Activated effector memory CD4-positive, alpha-beta T cell treated with Interleukin-2 at 50 U/mL for 16 hours (primary cell): ENCODE data around the gene PKP4.
"Not testable (repeated sequence)": the region's sequence is repeated elsewhere in the genome, so short reads cannot be mapped to it uniquely, and the experiment has no call there.

Source experiments
- DNase-seq: peaks from one replicate; pipeline ENCODE4 v3.0.0-alpha.2; 2020

Gene PKP4

DNA sequence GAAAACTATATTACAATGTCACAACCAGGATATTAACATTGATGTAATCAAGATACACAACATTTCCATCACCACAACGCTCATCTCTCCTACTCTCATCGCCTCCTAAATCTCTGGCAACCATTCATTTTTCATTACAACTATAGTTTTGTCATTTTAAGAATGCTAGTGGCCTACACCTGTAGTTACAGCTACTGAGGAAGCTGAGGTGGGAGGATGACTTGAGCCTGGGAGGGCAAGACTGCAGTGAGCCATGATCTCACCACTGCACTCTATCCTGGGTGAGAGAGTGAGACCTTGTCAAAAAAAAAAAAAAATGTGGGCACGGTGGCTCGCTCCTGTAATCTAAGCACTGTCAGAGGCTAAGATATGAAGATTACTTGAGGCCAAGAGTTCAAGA is 10.5 kb downstream of the PKP4 start:
- no peak for DNase-seq

DNA sequence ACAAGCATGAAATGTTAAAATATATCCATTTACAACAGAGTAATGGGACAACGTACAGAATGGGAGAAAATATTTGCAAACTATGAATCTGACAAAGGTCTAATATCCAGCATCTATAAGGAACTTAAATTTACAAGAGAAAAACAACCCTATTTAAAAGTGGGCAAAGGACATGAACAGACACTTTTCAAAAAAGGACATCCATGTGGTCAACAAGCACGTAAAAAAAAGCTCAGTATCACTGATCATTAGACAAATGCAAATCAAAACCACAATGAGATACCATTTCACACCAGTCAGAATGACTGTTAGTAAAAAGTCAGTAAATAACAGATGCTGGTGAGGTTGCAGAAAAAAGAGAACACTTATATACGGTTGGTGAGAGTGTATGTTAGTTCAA is 16.1 kb downstream of the PKP4 start:
- DNase-seq: not testable (repeated sequence)

- not testable (repeated sequence) for DNase-seq
Measured at GRCh38 chr2:158473300-158473699, 16.5 kb downstream of the PKP4 start.

- DNase-seq: no peak
Measured at GRCh38 chr2:158473719-158474392, 17.1 kb downstream of the PKP4 start.

DNA sequence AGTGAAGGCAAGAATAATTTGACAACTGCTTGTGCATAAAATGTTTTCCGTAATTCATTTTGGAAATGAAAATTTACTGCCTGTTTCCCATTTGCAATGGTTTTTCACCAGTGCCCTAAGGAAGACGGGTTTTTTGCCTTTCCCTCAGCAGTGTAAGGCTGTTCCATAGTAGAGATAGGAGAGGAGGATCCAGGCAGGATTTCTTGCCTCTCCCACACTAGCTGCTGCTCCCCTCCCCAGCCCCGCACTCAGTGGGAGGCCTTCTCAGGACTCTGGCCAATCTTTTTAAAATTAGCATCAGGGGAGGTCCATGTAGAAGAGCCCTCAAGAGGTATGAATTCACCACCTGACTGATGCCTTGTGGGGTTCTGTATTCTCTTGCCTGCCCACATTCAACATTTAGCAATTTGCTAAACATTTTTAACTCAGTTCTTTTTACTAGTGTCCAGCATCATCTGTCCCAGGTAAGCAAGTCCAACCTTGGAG is 17.8 kb downstream of the PKP4 start:
- not testable (repeated sequence) for DNase-seq

DNA sequence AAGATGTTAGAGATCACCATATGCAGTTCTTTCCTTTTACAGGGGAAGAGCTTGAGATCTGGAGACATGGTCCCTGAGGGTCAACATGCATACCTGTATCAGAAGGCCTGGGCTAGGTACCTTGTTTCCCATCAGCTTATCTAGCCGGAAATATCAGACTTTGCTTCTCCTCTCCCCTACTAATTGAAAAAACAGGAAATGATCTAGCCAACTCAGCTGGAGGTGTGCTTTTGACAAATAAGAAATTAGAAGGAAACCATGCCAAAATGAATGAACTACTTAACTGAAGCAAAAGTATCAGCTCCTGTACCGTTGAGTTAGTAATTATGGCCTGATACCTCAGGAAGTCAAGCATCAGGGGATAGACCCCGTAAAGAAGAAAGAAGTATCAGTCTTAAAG is 20.4 kb downstream of the PKP4 start:
- DNase-seq: no peak

- no peak for DNase-seq
Measured at GRCh38 chr2:158478237-158478636, 21.5 kb downstream of the PKP4 start.

DNA sequence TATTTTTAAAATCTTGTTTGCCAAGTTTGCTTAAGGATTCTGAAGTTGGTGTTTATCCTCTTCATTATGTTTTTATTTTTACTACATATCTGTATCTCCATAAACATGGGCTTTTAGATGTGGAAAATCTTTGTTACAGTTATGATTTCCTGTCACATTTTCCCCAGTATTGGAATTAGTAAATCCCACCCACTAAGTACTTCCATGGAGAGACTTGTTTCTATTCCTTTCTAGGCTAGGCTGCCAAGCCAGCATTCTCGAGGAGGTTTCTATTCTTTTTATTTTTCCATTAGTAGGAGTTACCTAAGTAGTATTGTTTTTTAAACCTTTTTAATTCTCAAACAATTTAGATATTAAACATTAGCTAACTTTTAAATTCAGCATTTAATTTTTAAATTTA is 22.1 kb downstream of the PKP4 start:
- no peak for DNase-seq

GRCh38 chr2:158481116-158481515 is 24.4 kb downstream of the PKP4 start:
- DNase-seq: no peak

- no peak for DNase-seq
Measured at GRCh38 chr2:158482594-158482993, 25.8 kb downstream of the PKP4 start.

DNA sequence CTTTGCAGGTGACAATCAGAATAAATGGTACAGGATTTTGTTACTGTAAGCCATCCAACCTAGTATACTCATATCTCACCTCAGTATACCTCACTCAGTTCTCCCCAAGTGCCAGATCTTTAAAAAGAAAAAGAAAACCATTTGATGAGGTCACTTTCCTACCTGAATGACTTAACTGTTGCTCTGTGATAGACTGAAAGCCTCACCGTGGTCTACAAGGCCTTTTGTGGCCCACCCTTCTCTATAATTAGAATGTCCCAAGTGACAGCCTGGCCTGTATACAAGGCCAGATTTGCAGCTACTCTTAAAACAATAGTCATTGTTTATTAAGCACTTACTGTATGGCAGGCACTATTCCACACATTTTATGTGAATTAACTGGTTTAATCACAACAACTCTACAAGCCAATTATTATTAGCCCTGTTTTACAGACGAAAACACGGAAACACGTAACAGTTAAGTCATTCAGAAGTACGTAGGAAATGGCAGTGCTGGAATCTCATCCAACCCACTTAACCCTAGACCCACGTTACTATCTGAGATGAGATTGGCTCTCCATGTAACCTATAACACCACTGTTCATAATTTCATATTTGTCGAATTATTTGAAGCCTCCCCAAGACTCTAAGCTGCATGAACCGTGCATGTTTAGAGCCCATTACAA is 28.3 kb downstream of the PKP4 start:
- no peak for DNase-seq

GRCh38 chr2:158486150-158486969 is 29.6 kb downstream of the PKP4 start:
- no peak for DNase-seq

DNA sequence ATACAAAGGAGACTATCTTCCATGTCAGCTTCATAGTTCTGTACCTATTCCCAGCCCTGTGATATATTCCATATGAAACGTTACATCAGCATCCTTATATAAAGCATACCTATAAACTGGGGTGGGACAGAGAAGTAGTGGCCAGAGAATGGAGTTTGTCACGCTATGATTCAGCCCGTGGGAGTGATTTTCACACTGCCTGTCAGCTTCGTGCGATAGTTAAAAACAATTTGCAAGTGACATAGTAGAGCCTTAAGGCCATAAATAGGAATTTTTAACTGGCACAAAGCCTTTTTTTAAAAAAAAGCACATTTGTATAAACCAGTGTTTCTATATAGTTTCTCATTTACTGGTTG is 30.2 kb downstream of the PKP4 start:
- DNase-seq: no peak

DNA sequence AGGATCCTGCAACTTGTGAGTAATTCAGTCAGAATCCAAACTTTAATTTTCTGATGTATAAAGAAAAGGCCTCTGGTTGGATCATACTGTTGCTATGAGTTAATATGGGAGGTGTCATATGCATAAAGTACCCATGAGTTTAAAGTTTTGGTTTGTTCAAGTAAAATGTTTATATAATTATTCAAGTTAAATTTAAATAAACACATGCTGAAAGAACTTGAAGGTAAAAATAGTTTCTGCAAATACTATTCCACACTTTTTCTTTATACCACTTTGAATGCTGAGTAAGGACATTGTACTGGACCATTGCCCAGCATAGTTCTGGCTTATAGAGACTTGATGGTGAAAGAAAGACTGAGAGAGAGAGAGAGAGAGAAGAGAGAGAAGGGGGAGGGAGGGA is 30.7 kb downstream of the PKP4 start:
- DNase-seq: no peak

DNA sequence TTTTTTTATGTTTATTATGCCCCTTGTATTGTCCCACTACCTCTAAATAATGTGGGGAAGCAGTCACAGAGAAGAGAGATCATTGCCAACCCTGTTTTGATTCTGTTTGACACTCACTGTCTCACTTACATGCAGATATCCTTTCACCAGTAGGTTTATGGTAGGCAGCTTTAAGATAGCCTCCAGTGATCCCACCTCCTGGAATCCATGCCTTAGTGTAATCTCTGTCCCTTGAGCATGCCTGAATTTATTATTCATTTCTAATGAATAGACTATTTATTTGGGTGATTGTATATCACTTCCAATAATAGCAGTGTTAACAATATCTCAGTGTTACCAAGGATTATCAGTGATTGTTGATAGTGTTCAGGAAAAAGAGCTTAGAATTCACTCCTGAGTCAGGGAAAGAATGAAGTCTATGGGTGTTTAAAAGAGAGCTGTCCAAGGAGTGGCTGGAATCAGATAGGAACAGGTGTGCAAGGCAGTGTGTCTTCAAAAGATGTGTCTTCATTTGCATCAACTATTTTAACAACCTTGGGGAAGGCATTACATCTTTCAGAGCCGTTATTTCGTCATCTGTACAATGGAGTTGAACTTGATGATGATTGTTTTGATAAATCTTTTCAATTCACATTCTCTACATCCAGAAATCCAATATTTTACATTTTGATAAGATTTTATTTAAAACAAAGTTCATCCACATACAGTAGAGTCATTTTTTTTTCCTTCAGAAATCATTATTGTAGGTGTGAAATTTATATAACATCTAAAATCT is 31.9 kb downstream of the PKP4 start:
- no peak for DNase-seq

DNA sequence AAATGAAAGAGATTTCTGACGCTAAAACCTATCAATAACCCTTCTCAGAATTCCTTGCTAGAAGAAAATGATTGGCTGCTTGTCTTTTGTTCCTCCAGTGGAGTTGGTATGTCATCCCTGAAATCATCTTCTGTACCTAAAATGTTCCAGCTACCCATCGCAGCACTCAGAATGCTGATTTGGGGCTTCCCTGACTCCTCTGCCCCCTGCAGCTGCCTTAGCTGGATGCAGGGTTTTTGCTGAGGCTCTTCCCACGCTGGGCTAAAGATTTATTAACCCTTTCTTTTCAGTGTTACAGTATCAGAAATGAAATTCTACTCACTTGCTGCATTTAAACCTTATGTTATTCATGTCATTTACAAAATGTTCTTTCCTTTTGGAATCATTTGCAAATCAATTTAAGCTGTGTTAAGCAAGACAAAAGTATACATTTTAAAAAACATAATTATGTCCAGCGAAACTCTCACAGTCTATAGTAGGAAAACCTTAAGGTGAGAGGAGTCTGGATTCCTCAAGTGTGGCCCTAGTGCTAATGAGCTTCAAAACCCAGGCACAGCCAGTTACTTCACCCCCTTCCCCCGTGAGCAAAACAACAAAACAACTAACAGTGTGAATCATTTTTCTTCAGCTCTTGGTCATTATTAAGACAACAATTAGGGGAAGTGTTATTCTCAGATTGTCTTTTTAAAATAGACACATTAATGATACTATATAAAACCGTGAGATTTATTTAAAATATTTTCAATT is 32.8 kb downstream of the PKP4 start:
- no peak for DNase-seq

DNA sequence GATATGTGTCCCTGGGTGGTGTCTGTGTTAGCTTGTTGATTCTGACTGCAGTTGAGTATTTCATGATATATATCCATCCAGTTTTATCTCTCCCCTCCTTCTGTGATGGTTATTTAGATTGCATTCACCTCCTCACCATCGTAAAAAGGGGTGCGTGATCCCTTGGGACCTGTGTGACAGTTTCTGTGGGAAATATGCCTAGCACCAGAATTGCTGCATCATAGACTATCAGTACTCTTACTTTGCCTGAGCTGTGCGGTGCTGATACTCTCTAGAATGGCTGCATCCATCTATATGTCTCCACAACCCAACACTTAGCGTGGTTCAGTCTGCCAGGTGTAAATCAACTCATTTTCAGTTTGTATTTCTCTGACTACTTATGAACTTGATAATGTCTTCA is 34.3 kb downstream of the PKP4 start:
- DNase-seq: no peak

- DNase-seq: no peak
Measured at GRCh38 chr2:158493458-158493857, 36.7 kb downstream of the PKP4 start.

- no peak for DNase-seq
Measured at GRCh38 chr2:158495175-158495574, 38.4 kb downstream of the PKP4 start.

DNA sequence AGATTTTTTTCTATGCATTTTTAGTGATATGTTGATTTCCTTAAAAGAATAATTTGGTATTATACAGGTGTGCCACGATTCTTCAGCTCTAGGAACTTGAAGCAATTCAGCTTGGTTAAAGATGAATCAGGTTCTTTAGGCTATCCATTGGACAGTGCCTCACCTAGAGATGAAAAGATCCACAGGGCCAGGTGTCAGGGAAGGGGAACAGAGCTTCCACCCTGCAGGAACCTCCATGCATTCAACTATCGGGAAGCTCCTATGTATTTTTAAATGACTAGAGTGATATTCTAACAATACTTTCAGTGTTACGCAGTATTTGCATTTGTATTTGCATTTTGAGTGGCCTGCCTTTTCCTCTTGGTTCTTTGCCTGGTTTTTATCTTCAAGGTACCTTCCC is 40.2 kb downstream of the PKP4 start:
- DNase-seq: no peak

- DNase-seq: no peak
Measured at GRCh38 chr2:158497486-158497885, 40.7 kb downstream of the PKP4 start.

DNA sequence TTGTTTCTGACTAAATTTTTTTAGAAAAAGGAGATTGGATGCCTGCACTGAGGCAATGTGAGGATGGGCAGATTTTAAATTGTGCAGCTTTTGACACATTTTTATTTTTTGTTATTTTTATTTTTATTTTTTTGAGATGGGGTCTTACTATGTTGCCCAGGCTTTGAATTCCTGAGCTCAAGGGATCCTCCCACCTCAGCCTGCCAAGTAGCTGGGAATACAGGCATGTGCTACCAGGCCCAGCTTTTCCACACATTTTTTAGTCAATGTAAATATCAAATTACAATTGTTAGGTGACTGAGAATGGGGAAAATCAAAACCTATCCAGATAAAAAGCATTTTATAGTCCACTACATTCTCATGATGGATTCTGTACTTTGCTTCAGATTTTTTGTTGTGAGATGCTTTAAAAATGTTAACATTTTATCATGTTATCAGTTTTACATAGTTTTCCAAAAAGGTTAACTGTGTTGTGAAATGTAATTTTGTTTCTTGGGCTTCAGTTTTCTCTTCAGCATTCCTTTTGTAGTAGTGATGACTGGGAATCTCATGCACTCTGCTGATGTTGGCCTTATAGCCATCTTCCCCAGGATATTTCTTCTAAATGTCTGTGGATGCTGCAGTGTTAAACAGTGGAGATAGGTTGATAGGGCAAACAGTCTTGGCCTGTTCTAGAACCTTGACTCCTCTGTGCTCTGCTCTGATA is 41.4 kb downstream of the PKP4 start:
- no peak for DNase-seq
